K562 (cell line): ENCODE measurements around the gene TMC1. TPM values are rescaled to one million over a fixed set of nuclear protein-coding genes. Genes with fewer than 3 reads are reported as not detected.

Experiments used
- ARID4B ChIP-seq: sonication (generic); formaldehyde crosslinking; IDR thresholded peaks from 2 replicates; pipeline ENCODE4 v1.8.0; 2022; ENCODE audit warnings: mild to moderate bottlenecking, missing genetic modification reagents
- ATF4 ChIP-seq: fragments of 450-650 bp; formaldehyde crosslinking; IDR thresholded peaks from 2 replicates; pipeline ENCODE4 v1.4.0; 2022; ENCODE audit warnings: mild to moderate bottlenecking, moderate library complexity
- CREB3 ChIP-seq: fragments of 450-650 bp; conservative IDR thresholded peaks from 2 replicates; pipeline ENCODE4 v1.6.1; 2016; ENCODE audit warnings: missing genetic modification characterization, low read depth, mild to moderate bottlenecking, missing compliant biosample characterization, moderate library complexity
- DPF2 ChIP-seq: fragments of 450-650 bp; IDR thresholded peaks from 2 replicates; pipeline ENCODE4 v1.6.1; 2016
- FOS ChIP-seq: IDR thresholded peaks from 3 replicates; pipeline ENCODE4 v1.6.1; 2011; ENCODE audit not compliant: insufficient read length; ENCODE audit errors: extremely low read depth
- FOXM1 ChIP-seq, 2 experiments: fragments of 450-650 bp in 1 of 2; sonication (generic) in 1 of 2; formaldehyde crosslinking in 1 of 2; IDR thresholded peaks; 2 replicates each; pipeline versions ENCODE4 v1.6.1 to v1.9.0; 2017 to 2022; ENCODE audit warnings: low read depth in 2 of 2, mild to moderate bottlenecking in 2 of 2, missing genetic modification reagents in 1 of 2, moderate library complexity in 1 of 2
- KDM2B ChIP-seq: fragments of 250-450 bp; sonication (Bioruptor Pico); IDR thresholded peaks from 2 replicates; pipeline ENCODE4 v1.8.0; 2021; ENCODE audit warnings: mild to moderate bottlenecking, moderate library complexity
- MAFF ChIP-seq: IDR thresholded peaks from 2 replicates; pipeline ENCODE4 v1.6.1; 2012; ENCODE audit warnings: low read length, improper control_type of control experiment
- MXD1 ChIP-seq: fragments of 250-450 bp; sonication (Bioruptor Pico); IDR thresholded peaks from 2 replicates; pipeline ENCODE4 v1.8.0; 2021; ENCODE audit warnings: borderline replicate concordance, mild to moderate bottlenecking, moderate library complexity; ENCODE audit not compliant: poor library complexity, severe bottlenecking
- NFYB ChIP-seq: IDR thresholded peaks from 2 replicates; pipeline ENCODE4 v1.6.1; 2011; ENCODE audit warnings: mild to moderate bottlenecking, moderate library complexity; ENCODE audit not compliant: insufficient read length; ENCODE audit errors: extremely low read depth
- NR1H2 ChIP-seq: sonication (generic); formaldehyde crosslinking; IDR thresholded peaks from 2 replicates; pipeline ENCODE4 v1.4.0; 2020; ENCODE audit warnings: mild to moderate bottlenecking, missing genetic modification reagents
- PHTF2 ChIP-seq: fragments of 250-450 bp; sonication (Bioruptor Pico); IDR thresholded peaks from 2 replicates; pipeline ENCODE4 v1.5.0; 2021; ENCODE audit warnings: mild to moderate bottlenecking
- RFX1 ChIP-seq: fragments of 450-650 bp; IDR thresholded peaks from 2 replicates; pipeline ENCODE4 v1.6.1; 2016; ENCODE audit warnings: mild to moderate bottlenecking, moderate library complexity
- SP2 ChIP-seq: IDR thresholded peaks from 2 replicates; pipeline ENCODE4 v1.6.1; 2011; ENCODE audit warnings: mild to moderate bottlenecking, low read depth, low read length, moderate library complexity; ENCODE audit not compliant: poor library complexity, severe bottlenecking; ENCODE audit errors: extremely low read depth
- TEAD2 ChIP-seq: fragments of 450-650 bp; IDR thresholded peaks from 2 replicates; pipeline ENCODE4 v1.6.1; 2016; ENCODE audit warnings: missing genetic modification characterization, control low read depth, missing compliant biosample characterization
- WHSC1 ChIP-seq: IDR thresholded peaks from one replicate; pipeline ENCODE4 v1.6.1; 2012; ENCODE audit warnings: low read length, control low read depth, inconsistent platforms
- XRCC5 ChIP-seq: fragments of 200-400 bp; formaldehyde crosslinking; IDR thresholded peaks from 2 replicates; pipeline ENCODE4 v1.6.1; 2017; ENCODE audit warnings: low read depth, mild to moderate bottlenecking, low read length
- ZBTB7A ChIP-seq: IDR thresholded peaks from 2 replicates; pipeline ENCODE4 v1.6.1; 2011; ENCODE audit warnings: low read depth, mild to moderate bottlenecking, low read length, moderate library complexity, borderline replicate concordance; ENCODE audit not compliant: control insufficient read depth
- ZNF395 ChIP-seq: fragments of 200-800 bp; sonication (Bioruptor generic); IDR thresholded peaks from 2 replicates; pipeline ENCODE4 v1.6.1; 2017; ENCODE audit warnings: missing genetic modification characterization, missing compliant biosample characterization
- polyA plus RNA-seq, 8 experiments: library from polyadenylated mRNA; depleted of rRNA in 4 of 8; stranded (reverse) in 5 of 8; unstranded in 3 of 8; fragments of >200 nt; fragmentation: Nextera tagmentation in 2 of 8; fragmentation: Illumina TruSeq in 1 of 8; extraction: Ambion mirVana in 2 of 8; extraction: Trizol in 1 of 8; gene quantifications; 2 replicates each; pipeline versions ENCODE4 v1.2.1 to v1.2.3, GENCODE V29; 2011 to 2014; ENCODE audit warnings: inconsistent platforms in 1 of 8, missing spikeins in 1 of 8
- total RNA-seq, 7 experiments: library from RNA; depleted of rRNA in 6 of 7; stranded (reverse); fragments of >200 nt in 6 of 7; fragmentation: Illumina TruSeq in 2 of 7; extraction: Trizol in 2 of 7; gene quantifications; 2 replicates each; pipeline versions ENCODE4 v1.2.1 to v1.2.3, GENCODE V29; 2011 to 2021; ENCODE audit warnings: low replicate concordance in 1 of 7

The TMC1 gene
- total and polyA plus RNA-seq, 9 of the 15 experiments (the other 6 are each of a cell fraction or from before 2014, with no cell fraction given) = 0.10 to 0.15 TPM; not detected in 7

GRCh38 chr9:72858089-72858912 lies 336.9 kb downstream of the TMC1 start (continued):
- TF ChIP-seq NR1H2 (no peak), MXD1 (no peak), CREB3 (tag) (peak; percentile 59; the same call in 1 of the 2 replicates), ZBTB7A (no peak), WHSC1 (no peak), FOS (no peak), FOXM1 (IDR thresholded peaks at IDR 0.05; ENCODE audit: low read depth) (no peak), FOXM1 (CRISPR knock-in tag; IDR thresholded peaks at IDR 0.05; ENCODE audit: low read depth) (no peak), ATF4 (CRISPR knock-in tag) (no peak), RFX1 (no peak), MAFF (peak; percentile 84), PHTF2 (CRISPR knock-in tag) (no peak), TEAD2 (tag) (no peak), DPF2 (peak; percentile 37; the same call in 1 of the 2 replicates), ZNF395 (CRISPR knock-in tag) (peak; percentile 69; the same call in 1 of the 2 replicates), ARID4B (CRISPR knock-in tag) (no peak), XRCC5 (no peak), NFYB (no peak), SP2 (no peak), KDM2B (CRISPR knock-in tag) (no peak)
